NCI-H460 (cell line): ENCODE results near the gene PNN. TPM values are rescaled to one million over a fixed set of nuclear protein-coding genes. Genes with fewer than 3 reads are reported as not detected.

Experiments
- DNase-seq: peaks from one replicate; pipeline ENCODE4 v3.0.0-alpha.2; 2016; ENCODE audit warnings: low read depth; ENCODE audit errors: extremely low read depth
- total RNA-seq: library from RNA; depleted of rRNA; stranded (reverse); fragments of >200 nt; shearing (Covaris generic); gene quantifications from 2 replicates; pipeline ENCODE4 v1.2.3, GENCODE V29; 2014; rRNA removed

The PNN gene
- total RNA-seq, 1 experiment from 2014 or later: 48.9 TPM

DNA sequence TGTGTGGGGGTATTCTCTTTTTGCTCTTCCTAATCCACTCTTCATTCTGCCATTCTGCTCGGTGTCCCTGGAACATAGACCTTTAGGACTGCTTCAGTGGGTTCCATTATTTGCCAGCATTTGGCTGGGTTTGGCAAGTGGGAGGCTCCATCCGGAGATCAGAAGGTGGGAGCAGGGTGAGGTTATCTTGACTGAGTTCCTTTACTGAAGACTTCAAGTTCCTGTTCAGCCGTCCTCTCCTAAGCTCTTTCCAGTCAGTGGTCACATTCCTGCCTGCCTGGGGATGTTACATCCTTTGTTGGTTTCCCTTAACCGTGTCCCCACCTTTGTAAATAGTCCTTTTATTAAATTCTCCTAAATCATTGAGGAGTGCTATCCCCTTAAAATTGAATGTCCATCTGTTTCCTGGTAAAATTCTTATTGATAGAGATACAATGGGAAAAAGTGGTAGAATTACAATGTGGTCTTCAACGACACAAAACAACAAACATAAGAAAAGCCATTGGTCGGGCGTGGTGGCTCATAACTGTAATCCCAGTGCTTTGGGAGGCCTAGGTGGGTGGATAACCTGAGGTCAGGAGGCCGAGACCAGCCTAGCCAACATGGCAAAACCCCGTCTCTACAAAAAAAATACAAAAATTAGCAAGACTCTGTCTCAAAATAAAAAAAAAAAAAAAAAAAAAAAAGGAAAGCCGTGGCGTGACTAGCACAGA is 53.6 kb downstream of the PNN start:
- DNase-seq: no peak

DNA sequence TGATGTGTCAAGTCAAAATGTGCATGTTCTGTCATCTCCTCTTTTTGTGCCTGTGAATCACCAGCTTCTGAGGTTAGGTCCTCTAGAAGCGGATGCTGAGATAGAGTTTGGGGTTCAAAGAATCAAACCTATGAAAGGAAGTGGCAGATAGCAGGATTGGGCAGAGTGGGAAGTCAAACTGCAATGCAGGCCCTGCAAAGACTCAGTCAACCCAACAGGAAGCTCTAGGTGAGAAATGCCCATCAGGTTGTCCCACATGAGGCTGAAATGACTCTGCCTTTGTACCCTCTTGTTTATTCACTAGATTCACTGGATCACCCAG is 54.1 kb downstream of the PNN start:
- no peak for DNase-seq

GRCh38 chr14:39229601-39230110 is 54.6 kb downstream of the PNN start:
- DNase-seq: no peak

DNA sequence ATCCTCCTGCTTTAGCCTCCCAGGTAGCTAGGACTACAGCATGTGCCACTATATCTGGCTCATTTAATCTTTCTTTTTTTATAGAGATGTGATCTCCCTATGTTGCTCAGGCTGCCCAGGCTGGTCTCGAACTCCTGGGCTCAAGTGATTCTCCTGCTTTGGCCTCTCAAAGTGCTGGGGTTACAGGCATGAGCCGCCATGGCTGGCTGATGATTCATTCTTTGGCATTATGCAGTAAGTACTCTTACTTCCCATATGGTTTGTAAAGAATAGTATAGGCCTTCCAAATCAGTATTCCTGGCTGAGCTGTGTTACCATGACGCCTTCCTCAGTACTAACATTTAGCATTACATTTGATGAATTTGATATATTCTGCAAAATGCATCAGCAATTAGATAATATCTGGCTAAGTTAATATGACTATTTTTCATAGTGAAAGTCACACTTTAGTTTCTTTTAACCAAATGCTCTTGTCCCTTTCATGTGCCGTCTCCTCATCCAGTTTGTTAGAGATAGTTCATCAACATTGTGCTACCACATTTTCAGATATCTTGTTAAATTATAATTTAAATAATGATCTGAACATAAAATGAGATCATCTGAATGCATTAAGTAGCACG is 55.5 kb downstream of the PNN start:
- DNase-seq: no peak

DNA sequence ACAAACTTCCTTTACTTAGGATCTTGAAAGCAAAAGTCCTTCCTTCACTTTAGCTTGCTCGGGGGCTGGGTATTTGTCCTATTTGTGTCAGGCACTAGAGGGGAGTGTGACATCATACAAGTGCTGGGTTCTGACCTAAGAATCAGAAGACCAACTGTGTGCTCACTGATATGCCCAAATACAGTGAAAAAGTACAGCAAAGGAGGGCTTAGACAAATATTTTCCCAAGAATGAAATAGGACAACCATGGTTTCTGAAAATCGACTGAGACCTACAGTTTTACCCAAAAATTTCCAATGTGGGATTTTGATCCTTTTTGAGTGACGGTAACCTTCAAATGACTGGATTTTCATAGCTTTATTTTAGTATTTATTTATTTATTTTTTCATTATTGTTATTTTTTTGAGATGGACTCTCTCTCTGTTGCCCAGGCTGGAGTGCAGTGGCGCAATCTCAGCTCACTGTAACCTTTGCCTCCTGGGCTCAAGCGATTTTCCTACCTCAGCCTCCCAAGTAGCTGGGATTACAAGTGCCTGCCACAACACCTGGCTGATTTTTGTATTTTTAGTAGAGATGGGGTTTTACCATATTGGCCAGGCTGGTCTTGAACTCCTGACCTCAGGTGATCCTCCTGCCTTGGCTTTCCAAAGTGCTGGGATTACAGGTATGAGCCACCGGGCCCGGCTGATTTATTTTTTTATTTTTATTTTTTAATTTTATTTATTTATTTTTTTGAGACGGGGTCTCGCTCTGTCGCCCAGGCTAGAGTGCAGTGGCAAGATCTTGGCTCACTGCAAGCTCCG is 56.9 kb downstream of the PNN start:
- DNase-seq: peak; percentile 44

Other genes with a start within 250 kb of the PNN start
- gene SEC23A, start 72.0 kb upstream of the PNN start, total RNA-seq: 108 and 113 TPM in 2 replicates
- gene GEMIN2, start 60.9 kb upstream of the PNN start, total RNA-seq: 55.9 and 61.7 TPM in 2 replicates
- gene TRAPPC6B, start 4.9 kb upstream of the PNN start, total RNA-seq: 31.5 and 38.1 TPM in 2 replicates
- 66.7 and 72.8 TPM in 2 replicates for gene MIA2, start 58.7 kb downstream of the PNN start, total RNA-seq